HL-60 (cell line): Measurements from ENCODE around the gene GTF3C1.

ENCODE experiments used
- DNase-seq, 2 experiments: peaks; one replicate each; pipeline ENCODE4 v3.0.0-alpha.2; 2010 to 2020; ENCODE audit warnings: low read depth in 1 of 2, low spot score in 1 of 2
- H3K27ac ChIP-seq: fragments of 250-450 bp; sonication (Bioruptor Pico); replicated peaks from 2 replicates; pipeline ENCODE4 v1.5.1; 2020; ENCODE audit warnings: mild to moderate bottlenecking, moderate library complexity
- H3K27me3 ChIP-seq: fragments of 250-450 bp; sonication (Bioruptor Pico); 2 replicates; pipeline ENCODE4 v1.5.1; 2021; ENCODE audit warnings: mild to moderate bottlenecking, moderate library complexity; ENCODE audit not compliant: insufficient read depth, poor library complexity, severe bottlenecking
- H3K4me3 ChIP-seq: replicated peaks from 2 replicates; pipeline ENCODE4 v1.5.1; 2011; ENCODE audit warnings: mild to moderate bottlenecking, control low read depth, low read length; ENCODE audit not compliant: insufficient read depth
- CTCF ChIP-seq: IDR thresholded peaks from one replicate; pipeline ENCODE4 v1.5.1; 2011; ENCODE audit warnings: low read length, control low read depth, inconsistent platforms; ENCODE audit not compliant: insufficient read depth
- GABPA ChIP-seq: IDR thresholded peaks from 2 replicates; pipeline ENCODE4 v1.6.1; 2012; ENCODE audit warnings: low read depth
- POLR2AphosphoS5 ChIP-seq: IDR thresholded peaks from 2 replicates; pipeline ENCODE4 v1.6.1; 2012; ENCODE audit warnings: low read depth
- REST ChIP-seq: IDR thresholded peaks from 2 replicates; pipeline ENCODE4 v1.6.1; 2012; ENCODE audit warnings: low read depth; ENCODE audit not compliant: insufficient replicate concordance
- SPI1 ChIP-seq: IDR thresholded peaks from 2 replicates; pipeline ENCODE4 v1.6.1; 2012; ENCODE audit warnings: low read depth, mild to moderate bottlenecking, borderline replicate concordance

Gene GTF3C1

GRCh38 chr16:27514806-27515205 lies 34.9 kb downstream of the GTF3C1 start:
- H3K27ac ChIP-seq = no peak overlapping the region
- DNase-seq = no peak
- H3K4me3 ChIP-seq = no peak overlapping the region
- no peaks in the 10 kb centered on the region for H3K27me3 ChIP-seq
- TF ChIP-seq REST (no peak), POLR2AphosphoS5 (no peak), GABPA (no peak)

- Histone ChIP-seq H3K4me3 (no peak overlapping the region), H3K27me3 (no peaks in the 10 kb centered on the region), H3K27ac (no peak overlapping the region)
- TF ChIP-seq SPI1 = no peak
- no peak for TF ChIP-seq REST
- no peak for TF ChIP-seq CTCF
- TF ChIP-seq POLR2AphosphoS5 = no peak
- no peak for TF ChIP-seq GABPA
- DNase-seq = no peak
Observed at GRCh38 chr16:27511657-27512448, 37.9 kb downstream of the GTF3C1 start.

GRCh38 chr16:27508476-27508875 lies 41.2 kb downstream of the GTF3C1 start:
- Histone ChIP-seq H3K27ac (no peak overlapping the region), H3K27me3 (no peaks in the 10 kb centered on the region), H3K4me3 (no peak overlapping the region)
- TF ChIP-seq GABPA (no peak), REST (no peak), CTCF (no peak), SPI1 (no peak), POLR2AphosphoS5 (no peak)
- DNase-seq = no peak
